Upper lobe of left lung (tissue), 4 donors: ENCODE data around the gene VEPH1.

Source experiments
- CTCF ChIP-seq, 6 experiments: fragments of 450-650 bp in 4 of 6; fragments of 200-600 bp in 2 of 6; sonication (generic) in 2 of 6; IDR thresholded peaks; one replicate each; pipeline ENCODE4 v1.5.1; 2016 to 2019; ENCODE audit warnings: antibody characterized with exemption in 6 of 6
- POLR2AphosphoS5 ChIP-seq, 2 donors: sonication (generic); formaldehyde crosslinking; IDR thresholded peaks; one replicate each; pipeline ENCODE4 v1.5.1; 2017; ENCODE audit warnings: antibody characterized with exemption in 2 of 2

- no peak for TF ChIP-seq CTCF (IDR thresholded peaks at IDR 0.05)
- TF ChIP-seq POLR2AphosphoS5 (IDR thresholded peaks at IDR 0.05) = no peak
These were observed 79.9 kb downstream of the VEPH1 start for GRCh38 chr3:157423337-157423736.
